ENCODE data around the gene HUNK. TPM values are rescaled to one million over a fixed set of nuclear protein-coding genes. Genes with fewer than 3 reads are reported as not detected.

HUNK gene
- total RNA-seq, 1 donor from 2014 or later = 12.2 TPM

- Mint-ChIP-seq H3K4me1 (ENCODE audit: low read depth, unreplicated experiment) (peaks cover 10% of the 10 kb centered on the region), H3K27me3 (ENCODE audit: unreplicated experiment) (no peaks in the 10 kb centered on the region), H3K36me3 (ENCODE audit: unreplicated experiment) (no peaks in the 10 kb centered on the region), H3K27ac (ENCODE audit: unreplicated experiment) (no peak overlapping the region), H3K4me3 (ENCODE audit: unreplicated experiment) (no peak overlapping the region), H3K9me3 (ENCODE audit: unreplicated experiment) (no peaks in the 10 kb centered on the region)
- TF ChIP-seq CTCF (IDR thresholded peaks at IDR 0.05; ENCODE audit: partially characterized antibody, unreplicated experiment) = no peak
- no peak for DNase-seq
These were observed 19.9 kb downstream of the HUNK start for GRCh38 chr21:31892686-31893085.

GRCh38 chr21:31893851-31894415 is 21.1 kb downstream of the HUNK start:
- DNase-seq = no peak
- TF ChIP-seq CTCF (IDR thresholded peaks at IDR 0.05; ENCODE audit: partially characterized antibody, unreplicated experiment) = no peak
- H3K9me3 Mint-ChIP-seq (ENCODE audit: unreplicated experiment) = no peaks in the 10 kb centered on the region
- H3K4me3 Mint-ChIP-seq (ENCODE audit: unreplicated experiment) = no peak overlapping the region
- no peaks in the 10 kb centered on the region for H3K27me3 Mint-ChIP-seq (ENCODE audit: unreplicated experiment)
- peaks cover 10% of the 10 kb centered on the region for H3K4me1 Mint-ChIP-seq (ENCODE audit: low read depth, unreplicated experiment)
- H3K27ac Mint-ChIP-seq (ENCODE audit: unreplicated experiment) = no peak overlapping the region
- no peaks in the 10 kb centered on the region for H3K36me3 Mint-ChIP-seq (ENCODE audit: unreplicated experiment)

GRCh38 chr21:31894457-31894856 is 21.6 kb downstream of the HUNK start:
- TF ChIP-seq CTCF (IDR thresholded peaks at IDR 0.05; ENCODE audit: partially characterized antibody, unreplicated experiment) = no peak
- Mint-ChIP-seq H3K9me3 (ENCODE audit: unreplicated experiment) (no peaks in the 10 kb centered on the region), H3K27me3 (ENCODE audit: unreplicated experiment) (no peaks in the 10 kb centered on the region), H3K4me3 (ENCODE audit: unreplicated experiment) (no peak overlapping the region), H3K4me1 (ENCODE audit: low read depth, unreplicated experiment) (peaks cover 10% of the 10 kb centered on the region), H3K27ac (ENCODE audit: unreplicated experiment) (no peak overlapping the region), H3K36me3 (ENCODE audit: unreplicated experiment) (no peaks in the 10 kb centered on the region)
- DNase-seq = no peak

- DNase-seq = no peak
- Mint-ChIP-seq H3K4me3 (ENCODE audit: unreplicated experiment) (no peak overlapping the region), H3K36me3 (ENCODE audit: unreplicated experiment) (no peaks in the 10 kb centered on the region), H3K27ac (ENCODE audit: unreplicated experiment) (no peak overlapping the region), H3K9me3 (ENCODE audit: unreplicated experiment) (no peaks in the 10 kb centered on the region), H3K27me3 (ENCODE audit: unreplicated experiment) (no peaks in the 10 kb centered on the region), H3K4me1 (ENCODE audit: low read depth, unreplicated experiment) (peaks cover 10% of the 10 kb centered on the region)
- no peak for TF ChIP-seq CTCF (IDR thresholded peaks at IDR 0.05; ENCODE audit: partially characterized antibody, unreplicated experiment)
These were observed 22.4 kb downstream of the HUNK start for GRCh38 chr21:31895077-31895835.

- TF ChIP-seq CTCF (IDR thresholded peaks at IDR 0.05; ENCODE audit: partially characterized antibody, unreplicated experiment) = no peak
- Mint-ChIP-seq H3K4me1 (ENCODE audit: low read depth, unreplicated experiment) (peaks cover 10% of the 10 kb centered on the region), H3K27me3 (ENCODE audit: unreplicated experiment) (no peaks in the 10 kb centered on the region), H3K9me3 (ENCODE audit: unreplicated experiment) (no peaks in the 10 kb centered on the region), H3K4me3 (ENCODE audit: unreplicated experiment) (no peak overlapping the region), H3K27ac (ENCODE audit: unreplicated experiment) (no peak overlapping the region), H3K36me3 (ENCODE audit: unreplicated experiment) (no peaks in the 10 kb centered on the region)
- DNase-seq = no peak
These were observed 23.2 kb downstream of the HUNK start for GRCh38 chr21:31896019-31896418.
